Ishikawa (cell line): ENCODE results near the gene TRABD.

Source experiments
- CEBPB ChIP-seq: IDR thresholded peaks from 2 replicates; pipeline ENCODE4 v1.6.1; 2012
- CREB1 ChIP-seq: IDR thresholded peaks from 2 replicates; pipeline ENCODE4 v1.6.1; 2012; ENCODE audit warnings: low read depth
- EGR1 ChIP-seq: IDR thresholded peaks from 2 replicates; pipeline ENCODE4 v1.6.1; 2012
- EP300 ChIP-seq: IDR thresholded peaks from 2 replicates; pipeline ENCODE4 v1.6.1; 2012; ENCODE audit warnings: borderline replicate concordance
- FOXM1 ChIP-seq: IDR thresholded peaks from 2 replicates; pipeline ENCODE4 v1.6.1; 2012; ENCODE audit warnings: low read depth, borderline replicate concordance
- MAX ChIP-seq: IDR thresholded peaks from 2 replicates; pipeline ENCODE4 v1.6.1; 2012
- NFIC ChIP-seq: IDR thresholded peaks from 2 replicates; pipeline ENCODE4 v1.6.1; 2012
- RAD21 ChIP-seq: IDR thresholded peaks from 2 replicates; pipeline ENCODE4 v1.6.1; 2012; ENCODE audit warnings: low read depth
- REST ChIP-seq: IDR thresholded peaks from 2 replicates; pipeline ENCODE4 v1.6.1; 2012; ENCODE audit warnings: low read depth, mild to moderate bottlenecking
- TAF1 ChIP-seq: IDR thresholded peaks from 2 replicates; pipeline ENCODE4 v1.6.1; 2012; ENCODE audit warnings: low read depth, mild to moderate bottlenecking
- TCF12 ChIP-seq: IDR thresholded peaks from 2 replicates; pipeline ENCODE4 v1.6.1; 2012; ENCODE audit warnings: low read depth
- TEAD4 ChIP-seq: IDR thresholded peaks from 2 replicates; pipeline ENCODE4 v1.6.1; 2012
- USF1 ChIP-seq: IDR thresholded peaks from 2 replicates; pipeline ENCODE4 v1.6.1; 2012
- YY1 ChIP-seq: IDR thresholded peaks from 2 replicates; pipeline ENCODE4 v1.6.1; 2012; ENCODE audit warnings: low read depth
- ZBTB7A ChIP-seq: IDR thresholded peaks from 2 replicates; pipeline ENCODE4 v1.6.1; 2012; ENCODE audit warnings: low read depth

The TRABD gene

GRCh38 chr22:50175921-50176849, 9.5 kb upstream of the TRABD start:
- TF ChIP-seq TCF12 (no peak), MAX (no peak), EP300 (no peak), TAF1 (no peak), YY1 (no peak), FOXM1 (no peak), CEBPB (no peak), NFIC (no peak)

- TF ChIP-seq NFIC: no peak
- TF ChIP-seq FOXM1: no peak
- TF ChIP-seq REST: no peak
- TF ChIP-seq TCF12: no peak
- TF ChIP-seq EP300: no peak
- no peak for TF ChIP-seq USF1
- no peak for TF ChIP-seq EGR1
- TF ChIP-seq MAX: no peak
- TF ChIP-seq TAF1: no peak
- no peak for TF ChIP-seq TEAD4
- no peak for TF ChIP-seq CEBPB
- no peak for TF ChIP-seq ZBTB7A
- TF ChIP-seq RAD21: no peak
- no peak for TF ChIP-seq CREB1
- TF ChIP-seq YY1: no peak
These were observed 8.7 kb upstream of the TRABD start for GRCh38 chr22:50176850-50177536.

GRCh38 chr22:50177537-50178470, 7.9 kb upstream of the TRABD start:
- TF ChIP-seq TEAD4 (no peak), FOXM1 (no peak)

GRCh38 chr22:50178471-50178864, 7.2 kb upstream of the TRABD start:
- no peak for TF ChIP-seq CREB1
- TF ChIP-seq NFIC: no peak
- no peak for TF ChIP-seq EP300
- TF ChIP-seq YY1: no peak
- TF ChIP-seq REST: no peak
- no peak for TF ChIP-seq FOXM1
- TF ChIP-seq USF1: no peak
- TF ChIP-seq MAX: no peak
- TF ChIP-seq RAD21: no peak
- TF ChIP-seq TAF1: no peak
- TF ChIP-seq EGR1: no peak
- TF ChIP-seq ZBTB7A: no peak
- no peak for TF ChIP-seq TCF12
